Sigmoid colon (tissue), 3 donors: ENCODE measurements around the gene C19orf38.

Experiments used
- CTCF ChIP-seq, 4 experiments: fragments of 450-650 bp in 3 of 4; fragments of 200-600 bp in 1 of 4; IDR thresholded peaks; one replicate each; pipeline ENCODE4 v1.5.1; 2016 to 2019; ENCODE audit warnings: antibody characterized with exemption in 4 of 4, mild to moderate bottlenecking in 3 of 4, moderate library complexity in 2 of 4
- POLR2A ChIP-seq, 2 donors: fragments of 450-650 bp; IDR thresholded peaks; one replicate each; pipeline ENCODE4 v1.6.1; 2016; ENCODE audit warnings: antibody characterized with exemption in 2 of 2, mild to moderate bottlenecking in 2 of 2, moderate library complexity in 2 of 2

DNA sequence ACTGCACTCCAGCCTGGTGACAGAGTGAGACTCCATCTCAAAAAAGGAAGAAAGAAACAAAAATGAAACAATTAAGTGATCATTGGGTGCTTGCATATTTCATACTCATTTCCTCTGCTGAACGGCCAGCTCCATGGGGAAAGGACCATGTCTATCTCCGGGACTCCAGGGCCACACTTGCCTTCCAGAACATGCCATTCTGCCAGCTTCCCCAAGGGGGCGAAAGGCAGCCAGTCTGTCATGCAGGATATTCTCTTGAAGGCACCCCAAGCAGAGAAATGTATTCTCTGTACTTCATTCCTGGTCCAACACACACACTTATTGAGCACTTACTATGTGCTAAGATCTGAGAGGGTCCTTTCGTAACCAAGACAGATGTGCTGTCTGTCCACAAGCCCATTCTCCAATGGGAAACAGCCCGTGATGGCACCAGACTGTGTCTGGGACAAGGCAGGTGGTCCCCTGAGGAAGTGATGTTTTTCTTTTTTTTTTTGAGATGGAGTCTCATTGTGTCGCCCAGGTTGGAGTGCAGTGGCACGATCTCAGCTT lies 13.0 kb downstream of the C19orf38 start:
- TF ChIP-seq CTCF (IDR thresholded peaks at IDR 0.05) (no peak), POLR2A (IDR thresholded peaks at IDR 0.05) (no peak)
